ENCODE results near the gene CEP85. TPM values are rescaled to one million over a fixed set of nuclear protein-coding genes. Genes with fewer than 3 reads are reported as not detected.

CEP85 gene
- total RNA-seq, 4 donors from 2014 or later = 7.5 to 14.7 (median 12.5) TPM

DNA sequence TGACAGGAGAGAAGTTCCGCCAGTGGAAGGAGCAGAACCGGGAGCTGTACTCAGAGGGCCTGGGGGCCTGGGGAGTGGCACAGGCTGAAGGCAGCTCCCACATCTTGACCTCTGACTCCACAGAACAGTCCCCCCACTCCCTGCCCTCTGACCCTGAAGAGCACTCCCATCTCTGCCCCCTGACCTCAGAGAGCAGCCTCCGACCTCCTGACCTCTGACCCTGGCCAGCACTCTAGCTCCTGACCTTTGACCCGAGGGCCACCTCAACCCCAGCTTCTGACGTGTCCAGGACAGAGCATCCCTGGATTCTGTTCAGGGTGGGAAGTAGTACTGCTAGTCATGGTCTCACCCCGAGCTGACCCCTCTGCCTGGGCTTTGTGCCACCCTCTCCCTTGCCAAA, 44.7 kb upstream of the CEP85 start:
- no peaks in the 10 kb centered on the region for H3K4me1 ChIP-seq
- no peak overlapping the region for H3K27ac ChIP-seq
- no peaks in the 10 kb centered on the region for H3K9me3 ChIP-seq
- intact Hi-C loops (cut with DNase I) = no loop called here
- TF ChIP-seq, protein P1, sequence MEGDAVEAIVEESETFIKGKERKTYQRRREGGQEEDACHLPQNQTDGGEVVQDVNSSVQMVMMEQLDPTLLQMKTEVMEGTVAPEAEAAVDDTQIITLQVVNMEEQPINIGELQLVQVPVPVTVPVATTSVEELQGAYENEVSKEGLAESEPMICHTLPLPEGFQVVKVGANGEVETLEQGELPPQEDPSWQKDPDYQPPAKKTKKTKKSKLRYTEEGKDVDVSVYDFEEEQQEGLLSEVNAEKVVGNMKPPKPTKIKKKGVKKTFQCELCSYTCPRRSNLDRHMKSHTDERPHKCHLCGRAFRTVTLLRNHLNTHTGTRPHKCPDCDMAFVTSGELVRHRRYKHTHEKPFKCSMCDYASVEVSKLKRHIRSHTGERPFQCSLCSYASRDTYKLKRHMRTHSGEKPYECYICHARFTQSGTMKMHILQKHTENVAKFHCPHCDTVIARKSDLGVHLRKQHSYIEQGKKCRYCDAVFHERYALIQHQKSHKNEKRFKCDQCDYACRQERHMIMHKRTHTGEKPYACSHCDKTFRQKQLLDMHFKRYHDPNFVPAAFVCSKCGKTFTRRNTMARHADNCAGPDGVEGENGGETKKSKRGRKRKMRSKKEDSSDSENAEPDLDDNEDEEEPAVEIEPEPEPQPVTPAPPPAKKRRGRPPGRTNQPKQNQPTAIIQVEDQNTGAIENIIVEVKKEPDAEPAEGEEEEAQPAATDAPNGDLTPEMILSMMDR (IDR thresholded peaks at IDR 0.05) = no peak
- no peak for TF ChIP-seq POLR2A (IDR thresholded peaks at IDR 0.05)
- DNase-seq = no peak
- peaks cover 0 to 56% (median 0%) of the 10 kb centered on the region in 3 donors for H3K36me3 ChIP-seq
- H3K27me3 ChIP-seq = no peaks in the 10 kb centered on the region
- WGBS, 2 donors = 56 to 84% methylated on average over 3 to 4 of the region's 6 CpGs
- no peak overlapping the region for H3K4me3 ChIP-seq

DNA sequence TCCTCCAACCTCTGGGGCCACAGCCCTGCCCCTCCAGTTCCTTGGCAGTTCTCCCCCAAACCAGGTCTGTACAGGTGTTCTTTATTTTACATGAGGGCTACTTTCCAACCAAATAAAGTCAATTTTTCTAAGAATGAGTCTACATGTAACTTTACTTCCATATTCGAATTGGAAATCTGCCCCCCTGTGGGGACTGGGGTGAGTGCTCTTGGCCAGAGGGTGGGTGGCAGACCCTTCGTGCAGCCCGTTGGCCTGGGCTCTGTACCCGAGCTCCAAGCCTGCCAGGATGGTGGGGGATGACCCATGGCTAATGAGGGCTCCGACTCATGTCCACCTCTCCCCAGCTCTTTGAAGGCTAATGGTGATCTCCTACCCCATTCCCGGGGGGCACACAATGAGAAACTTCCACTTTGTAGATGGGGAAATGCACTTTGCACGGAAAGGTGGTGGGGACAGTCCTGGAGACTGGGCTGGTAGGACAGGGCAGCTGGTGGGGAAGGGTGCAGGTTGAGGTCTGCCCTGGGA, 44.2 kb upstream of the CEP85 start:
- Histone ChIP-seq H3K27me3 (no peaks in the 10 kb centered on the region), H3K4me1 (no peaks in the 10 kb centered on the region), H3K36me3 (peaks cover 0 to 51% (median 0%) of the 10 kb centered on the region in 3 donors), H3K4me3 (no peak overlapping the region), H3K9me3 (no peaks in the 10 kb centered on the region), H3K27ac (no peak overlapping the region)
- no peak for DNase-seq
- WGBS, 2 donors = 56 to 82% methylated on average over 1 to 4 of the region's 7 CpGs
- TF ChIP-seq POLR2A (IDR thresholded peaks at IDR 0.05) = no peak
- TF ChIP-seq, protein P1 (IDR thresholded peaks at IDR 0.05) = no peak
- intact Hi-C loops (cut with DNase I) = no loop called here

DNA sequence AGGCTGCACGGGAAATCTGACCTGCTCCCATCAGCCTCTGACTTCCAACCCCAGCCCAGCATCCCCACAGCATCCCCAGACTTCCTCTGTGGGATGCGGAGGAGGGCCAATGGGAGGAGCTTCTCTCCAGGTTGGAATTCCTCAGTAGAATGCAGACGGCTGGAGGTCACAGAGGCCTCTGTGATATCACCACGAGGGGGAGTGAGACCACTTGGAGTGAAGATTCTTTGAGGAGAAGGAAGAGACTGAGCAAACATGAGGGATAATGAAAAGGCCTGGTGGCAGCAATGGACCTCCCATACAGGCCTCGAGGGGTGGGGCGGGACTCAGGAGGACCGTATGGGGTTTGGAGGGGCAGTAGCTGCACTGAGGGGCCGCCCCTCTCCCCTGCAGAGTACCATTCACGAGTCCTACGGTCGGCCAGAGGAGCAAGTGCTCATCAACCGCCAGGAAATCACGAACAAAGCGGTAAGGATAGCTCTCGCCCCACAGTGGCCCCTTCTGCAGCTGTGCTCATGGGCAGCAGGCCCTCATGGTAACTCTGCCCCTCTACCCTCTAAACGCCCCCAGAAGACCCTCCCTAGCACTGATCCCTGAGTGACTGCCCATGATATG, 43.5 kb upstream of the CEP85 start, which contains the start of gene CATSPER4:
CATSPER4 (plus strand) TSS at position 230 of the 615 bp plus-strand sequence; CDS start at position 256, 26 bp downstream.
- H3K4me1 ChIP-seq = no peaks in the 10 kb centered on the region
- no peak for DNase-seq
- TF ChIP-seq, protein P1 (IDR thresholded peaks at IDR 0.05) = no peak
- no peak for TF ChIP-seq POLR2A (IDR thresholded peaks at IDR 0.05)
- no peaks in the 10 kb centered on the region for H3K27me3 ChIP-seq
- WGBS, 2 donors = 42 to 54% methylated on average over 10 to 13 of the region's 16 CpGs
- no peak within 1 kb of the TSS for H3K4me3 ChIP-seq
- peaks cover 0 to 45% (median 0%) of the 10 kb centered on the region in 3 donors for H3K36me3 ChIP-seq
- no peak within 1 kb of the TSS for H3K27ac ChIP-seq
- H3K9me3 ChIP-seq = no peaks in the 10 kb centered on the region
- intact Hi-C loops (cut with DNase I) = no loop called here

DNA sequence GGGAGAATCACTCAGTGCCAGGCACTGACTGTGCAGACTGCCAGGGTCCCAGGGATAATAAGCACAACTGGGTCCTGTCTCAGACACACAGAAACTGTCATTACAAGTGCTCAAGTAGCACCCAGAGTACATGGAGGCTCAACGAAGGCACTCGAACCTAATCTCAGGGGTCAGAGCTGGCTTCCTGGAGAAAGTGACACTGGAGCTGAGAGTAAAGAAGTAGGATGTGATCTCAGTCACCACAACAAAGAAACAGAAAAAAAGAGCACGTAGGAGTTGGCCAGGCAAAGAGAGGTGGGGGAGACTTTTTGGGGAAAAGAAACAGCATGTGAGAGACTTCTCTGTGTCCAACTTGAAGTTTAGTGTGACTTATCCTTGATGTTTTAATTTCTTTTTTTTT, 42.3 kb upstream of the CEP85 start:
- DNase-seq = no peak
- TF ChIP-seq, protein P1 (IDR thresholded peaks at IDR 0.05) = no peak
- no peak for TF ChIP-seq POLR2A (IDR thresholded peaks at IDR 0.05)
- WGBS, 2 donors = 51 to 71% methylated on average over 3 of the region's 3 CpGs
- no peaks in the 10 kb centered on the region for H3K27me3 ChIP-seq
- peaks cover 0 to 33% (median 0%) of the 10 kb centered on the region in 3 donors for H3K36me3 ChIP-seq
- no peaks in the 10 kb centered on the region for H3K4me1 ChIP-seq
- intact Hi-C loops (cut with DNase I) = no loop called here
- H3K4me3 ChIP-seq = no peak overlapping the region
- H3K27ac ChIP-seq = no peak overlapping the region
- H3K9me3 ChIP-seq = no peaks in the 10 kb centered on the region

DNA sequence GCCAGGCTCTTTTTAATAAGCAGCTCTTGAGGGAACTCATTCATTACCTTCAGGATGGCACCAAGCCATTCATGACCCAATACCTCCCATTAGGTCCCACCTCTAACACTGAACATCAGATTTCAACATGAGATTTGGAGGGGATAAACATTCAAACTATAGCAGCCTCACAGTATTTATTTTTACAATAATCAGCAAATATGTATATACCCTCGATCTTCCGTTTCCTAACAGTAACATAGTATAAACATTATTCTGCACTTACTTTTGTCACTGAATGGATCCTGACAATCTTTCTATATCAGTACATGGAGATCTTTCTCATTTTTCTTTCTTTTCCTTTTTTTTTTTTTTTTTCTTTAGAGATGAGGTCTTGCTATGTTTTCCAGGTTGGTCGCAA, 38.2 kb upstream of the CEP85 start:
- peaks cover 0 to 1% (median 0%) of the 10 kb centered on the region in 3 donors for H3K4me1 ChIP-seq
- no peak overlapping the region for H3K4me3 ChIP-seq
- no peak for DNase-seq
- 59 to 85% methylated on average over 3 of the region's 3 CpGs for WGBS, 2 donors
- H3K9me3 ChIP-seq = no peaks in the 10 kb centered on the region
- TF ChIP-seq POLR2A (IDR thresholded peaks at IDR 0.05) = no peak
- TF ChIP-seq, protein P1 (IDR thresholded peaks at IDR 0.05) = no peak
- no peak overlapping the region for H3K27ac ChIP-seq
- peaks cover 0 to 21% (median 0%) of the 10 kb centered on the region in 4 donors for H3K27me3 ChIP-seq
- intact Hi-C loops (cut with DNase I) = no loop called here
- no peaks in the 10 kb centered on the region for H3K36me3 ChIP-seq

Measured in esophagus squamous epithelium (tissue), 5 donors.